Right lobe of liver (tissue), 4 donors: Measurements from ENCODE around the gene FNDC3A.

Experiments used
- POLR2A ChIP-seq: fragments of 450-650 bp; IDR thresholded peaks from one replicate; pipeline ENCODE4 v1.6.1; 2017; ENCODE audit warnings: antibody characterized with exemption, mild to moderate bottlenecking
- TF ChIP-seq, protein P1 (sequence below), 4 donors: fragments of 200-600 bp in 3 of 4; fragments of 450-650 bp in 1 of 4; IDR thresholded peaks; one replicate each; pipeline versions ENCODE4 v1.5.1 to v1.8.0; 2016 to 2022; ENCODE audit warnings: antibody characterized with exemption in 4 of 4, mild to moderate bottlenecking in 2 of 4
- donor health status: DM: no; HTN: no; CAD: no.
- donor health status: DM: no; HTN: no; CAD: no.
- donor health status: DM: no; HTN: yes; CAD: no.

DNA sequence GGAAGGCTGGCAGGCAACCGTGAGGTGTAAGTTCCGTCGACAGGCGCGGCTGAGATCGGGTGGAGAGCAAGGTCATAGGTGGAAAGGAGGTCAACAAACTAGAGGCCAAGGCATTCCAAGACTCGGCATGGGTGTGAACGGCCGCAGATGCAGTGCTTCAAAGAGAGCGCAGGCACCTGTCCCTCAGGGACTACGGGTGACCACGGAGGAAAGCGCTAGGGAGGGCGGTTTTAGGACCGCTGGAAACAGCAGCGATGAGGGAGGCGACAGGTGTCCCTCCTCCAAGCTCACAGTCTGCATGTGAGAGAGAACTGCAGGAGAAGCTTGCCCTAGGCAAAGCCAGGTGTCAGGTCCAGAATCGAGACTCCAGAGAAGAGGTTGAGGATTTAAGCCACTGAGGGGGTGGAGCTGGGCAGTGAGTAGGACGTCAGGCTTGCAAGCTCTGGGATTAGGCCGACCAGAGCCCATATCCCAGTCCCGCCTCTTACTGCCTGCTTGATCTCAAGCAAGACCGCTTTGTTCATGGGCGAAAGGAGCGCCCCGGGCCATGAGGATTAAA, 242.9 kb downstream of the FNDC3A start:
- no peak for TF ChIP-seq POLR2A
- TF ChIP-seq, protein P1, sequence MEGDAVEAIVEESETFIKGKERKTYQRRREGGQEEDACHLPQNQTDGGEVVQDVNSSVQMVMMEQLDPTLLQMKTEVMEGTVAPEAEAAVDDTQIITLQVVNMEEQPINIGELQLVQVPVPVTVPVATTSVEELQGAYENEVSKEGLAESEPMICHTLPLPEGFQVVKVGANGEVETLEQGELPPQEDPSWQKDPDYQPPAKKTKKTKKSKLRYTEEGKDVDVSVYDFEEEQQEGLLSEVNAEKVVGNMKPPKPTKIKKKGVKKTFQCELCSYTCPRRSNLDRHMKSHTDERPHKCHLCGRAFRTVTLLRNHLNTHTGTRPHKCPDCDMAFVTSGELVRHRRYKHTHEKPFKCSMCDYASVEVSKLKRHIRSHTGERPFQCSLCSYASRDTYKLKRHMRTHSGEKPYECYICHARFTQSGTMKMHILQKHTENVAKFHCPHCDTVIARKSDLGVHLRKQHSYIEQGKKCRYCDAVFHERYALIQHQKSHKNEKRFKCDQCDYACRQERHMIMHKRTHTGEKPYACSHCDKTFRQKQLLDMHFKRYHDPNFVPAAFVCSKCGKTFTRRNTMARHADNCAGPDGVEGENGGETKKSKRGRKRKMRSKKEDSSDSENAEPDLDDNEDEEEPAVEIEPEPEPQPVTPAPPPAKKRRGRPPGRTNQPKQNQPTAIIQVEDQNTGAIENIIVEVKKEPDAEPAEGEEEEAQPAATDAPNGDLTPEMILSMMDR (IDR thresholded peaks at IDR 0.05) = no peak
